Endometrial microvascular endothelial cells (primary cell): ENCODE results near the gene PRKAG2. TPM values are rescaled to one million over a fixed set of nuclear protein-coding genes. Genes with fewer than 3 reads are reported as not detected.

Source experiments
- in situ Hi-C: cut with HindIII; loops from 2 replicates; pipeline ENCODE4 v1.10.0; 2017; ENCODE audit warnings: low sequenced_read_pairs, low pct_unique_long_range_greater_than_20kb; ENCODE audit errors: inconsistent ontology term
- total RNA-seq: library from RNA; depleted of rRNA; stranded (reverse); fragments of >200 nt; gene quantifications from one replicate; pipeline ENCODE4 v1.2.3, GENCODE V29; 2015; ENCODE audit errors: inconsistent ontology term

Gene PRKAG2
- total RNA-seq, 1 donor from 2014 or later = 67.1 TPM

GRCh38 chr7:151858456-151858855, 18.5 kb downstream of the PRKAG2 start:
- in situ Hi-C loops = no loop called here

- in situ Hi-C loops = no loop called here
These were observed 19.0 kb downstream of the PRKAG2 start for GRCh38 chr7:151857866-151858450.

DNA sequence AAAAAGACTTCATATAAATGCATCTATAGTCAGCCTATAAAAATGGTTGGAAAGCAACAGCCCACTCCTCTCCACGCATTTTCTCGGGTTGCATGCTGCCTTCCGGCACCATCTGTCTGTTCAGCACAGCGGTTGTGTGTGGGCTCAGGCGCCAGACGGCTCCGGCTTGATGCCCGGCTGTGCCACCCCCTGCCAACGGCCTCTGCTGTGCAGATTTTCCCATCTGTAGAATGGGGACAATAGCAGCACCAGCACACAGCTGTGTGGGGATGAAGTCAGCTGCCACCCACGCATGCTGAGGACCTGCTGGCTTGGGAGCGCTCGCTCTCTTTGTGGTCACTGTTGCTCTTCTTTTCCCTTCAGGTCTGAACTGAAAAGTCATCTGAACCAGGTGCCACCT, 19.5 kb downstream of the PRKAG2 start:
- in situ Hi-C loops = no loop called here

- in situ Hi-C loops = no loop called here
These were observed 20.4 kb downstream of the PRKAG2 start for GRCh38 chr7:151856516-151856915.

DNA sequence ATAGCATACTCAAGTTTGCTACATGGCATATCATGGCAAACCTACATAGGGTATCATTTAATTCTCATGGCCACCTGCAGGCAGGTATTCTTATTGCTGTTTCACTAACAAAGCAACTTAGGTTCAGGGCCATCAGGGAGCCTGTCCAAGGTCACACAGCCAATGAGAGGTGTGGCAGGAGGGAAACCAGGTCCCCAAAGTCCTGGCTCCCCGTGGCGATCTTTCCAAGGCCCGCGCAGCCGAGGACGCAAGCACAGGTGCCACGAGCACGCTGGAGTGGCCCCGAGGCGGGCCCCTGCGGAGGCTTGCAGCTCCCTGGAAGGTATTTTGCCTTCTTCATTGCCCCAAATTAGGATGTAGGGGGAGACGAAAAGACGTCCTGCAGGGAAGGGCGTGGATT, 20.8 kb downstream of the PRKAG2 start:
- in situ Hi-C loops = no loop called here

DNA sequence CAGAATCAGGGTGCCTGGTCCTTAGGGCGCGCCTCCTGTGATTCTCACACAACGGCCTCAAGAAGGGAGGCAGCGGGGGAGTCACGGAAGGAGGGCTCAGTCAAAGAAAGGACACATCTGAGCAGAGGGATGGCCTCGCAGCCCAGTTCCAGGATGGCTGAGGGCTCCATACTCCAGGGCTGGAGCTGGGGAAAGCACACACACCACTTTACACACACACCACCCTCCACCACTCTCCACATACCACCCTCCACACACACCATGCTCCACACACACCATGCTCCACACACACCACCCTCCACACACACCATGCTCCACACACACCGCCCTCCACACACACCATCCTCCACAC, 22.2 kb downstream of the PRKAG2 start:
- in situ Hi-C loops = no loop called here

DNA sequence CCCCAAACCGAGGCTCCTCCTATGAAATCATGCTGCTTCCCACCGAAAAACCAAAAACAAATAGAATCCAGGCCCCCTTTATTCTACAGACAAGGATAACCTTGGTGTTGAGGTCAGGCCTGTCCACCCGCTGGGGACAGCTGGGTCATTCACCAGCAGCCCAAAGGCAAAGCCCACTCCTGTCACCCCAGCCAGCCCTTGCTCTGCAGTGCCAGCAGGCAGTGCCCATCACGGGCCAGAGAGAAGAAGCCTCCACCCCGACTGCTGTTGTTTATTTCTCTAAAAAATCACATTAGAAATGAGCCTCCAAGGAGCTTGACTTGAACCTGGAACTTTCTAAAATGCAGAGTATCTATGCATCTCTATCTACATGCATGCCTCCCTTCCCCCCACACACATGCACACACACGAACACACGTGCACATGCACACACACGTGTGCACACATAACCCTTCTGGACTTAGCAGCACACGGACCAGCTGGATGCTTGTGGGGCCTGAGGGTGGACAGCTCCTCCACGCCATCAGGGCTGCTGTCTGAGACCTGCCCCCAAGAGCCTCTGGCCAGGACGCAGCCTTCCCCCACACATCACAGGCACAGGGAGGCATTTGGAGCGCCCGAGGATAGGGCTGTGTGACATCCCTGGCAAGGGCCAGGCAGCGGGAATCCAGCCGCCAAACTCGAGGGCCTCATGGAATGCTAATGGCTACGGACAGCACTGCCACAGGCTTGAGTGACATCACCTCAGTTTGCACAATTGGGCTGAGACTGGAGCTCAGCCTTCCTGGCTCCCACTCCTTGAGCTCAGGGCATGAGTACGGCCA, 22.8 kb downstream of the PRKAG2 start:
- in situ Hi-C loops = no loop called here

GRCh38 chr7:151852486-151853396, 24.2 kb downstream of the PRKAG2 start:
- in situ Hi-C loops = no loop called here

DNA sequence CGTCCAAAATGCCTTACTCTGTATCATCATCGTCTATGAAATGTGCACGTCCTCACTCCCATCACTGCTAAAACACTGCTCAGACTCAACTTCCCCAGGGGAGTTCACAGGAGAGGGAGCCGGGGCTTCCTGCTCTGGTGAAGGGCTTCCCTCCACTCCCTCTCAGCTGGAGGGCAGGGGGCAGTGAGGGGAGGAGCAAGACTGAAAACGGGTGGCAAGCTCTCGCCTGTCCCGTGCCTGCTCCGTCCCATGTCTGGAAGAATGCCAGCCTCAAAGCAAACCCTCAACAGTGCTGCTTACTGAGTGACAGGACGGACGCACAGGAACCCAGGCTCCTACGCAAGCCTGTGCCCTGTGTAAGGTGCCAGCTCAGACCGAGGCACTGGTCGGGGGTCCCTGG, 25.1 kb downstream of the PRKAG2 start:
- in situ Hi-C loops = no loop called here

GRCh38 chr7:151851145-151851751, 25.7 kb downstream of the PRKAG2 start:
- in situ Hi-C loops = no loop called here

GRCh38 chr7:151850491-151851124, 26.3 kb downstream of the PRKAG2 start:
- in situ Hi-C loops = no loop called here

- in situ Hi-C loops = no loop called here
These were observed 27.0 kb downstream of the PRKAG2 start for GRCh38 chr7:151849879-151850260.

GRCh38 chr7:151849008-151849878, 27.7 kb downstream of the PRKAG2 start:
- in situ Hi-C loops = no loop called here

DNA sequence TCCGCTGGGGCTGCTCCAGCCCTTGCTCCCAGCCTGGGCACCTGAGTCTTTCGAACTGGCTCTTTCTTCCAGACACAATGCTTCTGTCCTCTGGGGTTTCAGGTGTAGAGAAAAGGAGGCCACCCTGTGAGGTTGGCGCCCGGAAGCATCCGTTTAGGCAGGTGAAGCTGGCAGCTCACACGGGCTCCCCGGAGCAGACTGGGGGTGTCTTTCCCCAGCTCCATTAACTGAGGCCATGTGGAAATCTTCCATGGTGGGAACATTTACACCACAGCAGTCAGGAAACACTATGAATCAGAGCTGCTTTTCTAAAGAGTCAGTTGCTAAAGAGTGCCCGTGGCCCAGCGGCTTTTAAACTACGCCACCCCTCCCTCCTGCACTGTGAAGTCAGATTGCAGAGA, 29.2 kb downstream of the PRKAG2 start:
- in situ Hi-C loops = no loop called here

- in situ Hi-C loops = no loop called here
These were observed 29.8 kb downstream of the PRKAG2 start for GRCh38 chr7:151847136-151847535.

- in situ Hi-C loops = no loop called here
These were observed 31.3 kb downstream of the PRKAG2 start for GRCh38 chr7:151845412-151846205.

- in situ Hi-C loops = no loop called here
These were observed 32.1 kb downstream of the PRKAG2 start for GRCh38 chr7:151844825-151845200.
